ENCODE measurements around the gene QARS1.

DNA sequence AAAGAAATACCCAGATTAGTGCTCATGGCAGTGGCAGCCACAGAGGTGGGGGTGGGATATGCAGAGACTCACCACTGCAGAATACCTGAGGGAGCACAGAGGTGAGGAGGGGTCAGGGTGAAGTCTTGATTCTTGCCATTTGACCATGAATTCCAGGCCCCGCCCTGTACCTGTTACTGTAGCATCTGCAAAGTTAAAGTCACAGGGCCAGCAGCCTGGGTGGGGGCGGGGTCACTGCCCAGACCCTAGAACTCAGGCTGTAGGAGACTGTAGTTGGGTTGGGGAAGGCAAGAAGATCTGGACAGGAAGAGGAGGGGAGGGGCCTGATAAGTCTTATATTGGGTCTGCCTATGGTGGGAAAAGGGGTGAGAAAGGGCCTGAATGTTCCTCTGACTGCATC lies 47.1 kb upstream of the QARS1 start:
- TF ChIP-seq, protein P1, sequence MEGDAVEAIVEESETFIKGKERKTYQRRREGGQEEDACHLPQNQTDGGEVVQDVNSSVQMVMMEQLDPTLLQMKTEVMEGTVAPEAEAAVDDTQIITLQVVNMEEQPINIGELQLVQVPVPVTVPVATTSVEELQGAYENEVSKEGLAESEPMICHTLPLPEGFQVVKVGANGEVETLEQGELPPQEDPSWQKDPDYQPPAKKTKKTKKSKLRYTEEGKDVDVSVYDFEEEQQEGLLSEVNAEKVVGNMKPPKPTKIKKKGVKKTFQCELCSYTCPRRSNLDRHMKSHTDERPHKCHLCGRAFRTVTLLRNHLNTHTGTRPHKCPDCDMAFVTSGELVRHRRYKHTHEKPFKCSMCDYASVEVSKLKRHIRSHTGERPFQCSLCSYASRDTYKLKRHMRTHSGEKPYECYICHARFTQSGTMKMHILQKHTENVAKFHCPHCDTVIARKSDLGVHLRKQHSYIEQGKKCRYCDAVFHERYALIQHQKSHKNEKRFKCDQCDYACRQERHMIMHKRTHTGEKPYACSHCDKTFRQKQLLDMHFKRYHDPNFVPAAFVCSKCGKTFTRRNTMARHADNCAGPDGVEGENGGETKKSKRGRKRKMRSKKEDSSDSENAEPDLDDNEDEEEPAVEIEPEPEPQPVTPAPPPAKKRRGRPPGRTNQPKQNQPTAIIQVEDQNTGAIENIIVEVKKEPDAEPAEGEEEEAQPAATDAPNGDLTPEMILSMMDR (IDR thresholded peaks at IDR 0.05), result no peak
- TF ChIP-seq POLR2A (IDR thresholded peaks at IDR 0.05), result no peak

Data from lower leg skin (tissue), 3 donors.